NCI-H146 treated with DMSO at 0.1 percent for 48 hours (cell line): ENCODE measurements around the gene CHD1L.
"Not testable (repeated sequence)": the region's sequence is repeated elsewhere in the genome, so short reads cannot be mapped to it uniquely, and the experiment has no call there.

Experiments
- DNase-seq: peaks from one replicate; lab custom pipeline; 2025; ENCODE audit not compliant: unreplicated experiment; lab: John Stamatoyannopoulos, UW

CHD1L gene

DNA sequence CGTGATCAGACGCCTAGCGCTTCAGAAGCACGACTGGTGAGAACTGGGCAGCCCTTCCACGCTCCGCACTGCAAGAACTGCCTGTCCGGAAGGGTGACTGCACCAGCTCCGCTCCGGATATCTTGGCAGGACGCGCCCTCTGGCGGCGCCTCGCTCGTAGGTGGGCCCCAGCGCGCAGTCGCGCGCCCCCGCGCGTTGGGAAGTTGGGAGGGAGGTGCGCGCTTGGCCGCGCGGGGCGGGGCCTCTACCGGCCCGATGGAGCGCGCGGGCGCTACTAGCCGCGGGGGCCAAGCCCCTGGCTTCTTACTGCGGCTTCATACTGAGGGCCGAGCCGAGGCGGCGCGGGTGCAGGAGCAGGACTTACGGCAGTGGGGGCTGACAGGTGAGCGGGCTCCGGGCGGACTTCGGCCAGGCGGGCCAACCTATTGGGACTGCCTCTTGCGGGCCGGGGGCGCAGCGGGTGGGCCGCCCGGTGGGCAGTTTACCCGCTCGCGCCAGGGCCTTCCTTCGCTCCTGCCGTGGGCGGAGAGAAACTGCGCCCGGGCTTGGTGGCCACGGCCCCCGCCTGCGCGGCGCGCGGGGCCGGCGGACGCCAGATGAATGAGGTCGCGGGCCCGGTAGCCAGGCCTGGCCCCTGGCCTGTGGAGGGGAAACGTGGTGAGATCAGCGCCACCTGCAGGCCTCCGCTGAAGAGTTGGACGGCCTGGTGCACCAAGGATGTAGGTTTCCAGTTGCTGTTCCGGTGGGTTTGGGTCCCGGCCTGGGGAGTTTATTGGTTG, at the start of gene CHD1L:
Gene CHD1L (plus strand): TSS at position 236 of the 779 bp plus-strand sequence. CDS start 20 bp downstream, at position 256.
- peak; percentile 89 for DNase-seq

DNA sequence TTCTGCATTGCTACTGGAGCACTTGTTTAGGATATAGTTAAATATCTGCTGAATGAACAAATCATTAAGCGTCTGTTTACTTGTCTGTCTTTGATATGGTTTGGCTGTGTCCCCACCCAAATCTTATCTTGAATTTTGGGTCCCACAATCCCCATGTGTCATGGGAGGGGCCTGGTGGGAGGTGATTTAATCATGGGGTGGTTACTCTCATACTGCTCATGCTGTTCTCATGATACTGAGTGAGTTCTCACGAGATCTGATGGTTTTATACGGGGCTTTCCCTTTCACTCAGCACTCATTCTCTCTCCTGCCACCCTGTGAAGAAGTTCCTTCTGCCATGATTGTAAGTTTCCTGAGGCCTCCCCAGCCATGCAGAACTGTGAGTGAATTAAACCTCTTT, 45.2 kb upstream of the CHD1L start:
- DNase-seq, result not testable (repeated sequence)

DNA sequence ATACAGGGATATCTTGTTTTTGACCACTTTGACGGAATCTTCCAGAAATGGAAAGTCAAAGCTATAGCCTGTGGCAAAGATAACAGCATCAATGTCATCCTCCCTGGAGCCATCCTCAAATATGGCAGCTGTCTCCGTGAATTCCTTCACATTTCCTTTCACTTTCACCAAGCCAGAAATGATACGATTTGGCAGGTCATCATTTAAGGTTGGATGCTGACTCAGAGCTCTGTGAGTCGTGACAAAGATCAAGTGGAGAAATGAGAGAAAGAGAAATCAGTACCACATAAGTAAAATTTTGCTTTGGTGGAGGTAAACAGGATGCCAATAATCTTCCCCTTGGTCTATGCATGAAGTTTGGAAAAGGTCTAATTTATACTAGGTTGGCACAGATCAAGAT, 41.2 kb upstream of the CHD1L start:
- DNase-seq, result no peak

DNA sequence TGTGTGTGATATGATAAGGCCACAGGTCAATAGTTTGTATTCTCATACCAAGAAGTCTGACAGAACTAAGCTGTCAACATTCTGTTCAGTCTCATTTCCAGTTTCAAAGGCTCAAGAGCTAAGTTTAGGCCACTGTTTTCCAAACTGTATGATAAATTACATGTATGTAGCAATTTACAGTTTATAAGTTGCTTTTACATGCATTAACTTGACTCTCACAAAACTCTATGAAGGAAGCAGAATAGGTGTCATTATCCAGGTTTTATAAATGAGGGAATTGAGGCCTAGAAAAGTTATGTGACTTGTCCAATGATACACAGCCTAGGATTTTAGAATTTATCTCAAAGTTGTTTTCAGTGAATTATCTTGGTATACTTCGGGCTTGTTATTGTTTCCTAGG, 40.7 kb upstream of the CHD1L start:
- no peak for DNase-seq

DNA sequence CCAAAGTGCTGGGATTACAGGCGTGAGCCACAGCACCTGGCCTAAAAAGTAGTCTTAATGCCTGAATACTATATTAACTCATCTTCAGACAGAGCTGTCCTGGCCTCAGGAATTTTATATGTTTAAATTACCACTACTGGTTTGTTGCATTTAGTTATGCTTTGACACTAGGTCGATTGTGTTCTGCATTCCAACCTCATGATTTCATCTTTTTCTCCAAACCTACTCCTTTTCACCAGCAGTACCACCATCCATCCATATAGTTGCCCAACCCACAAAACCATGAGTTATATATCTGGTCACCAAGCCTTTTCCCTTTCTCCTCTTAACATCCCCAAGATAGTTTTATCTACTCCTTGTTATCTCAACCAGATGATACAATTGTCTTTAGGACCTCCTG, 39.9 kb upstream of the CHD1L start:
- DNase-seq, result no peak

DNA sequence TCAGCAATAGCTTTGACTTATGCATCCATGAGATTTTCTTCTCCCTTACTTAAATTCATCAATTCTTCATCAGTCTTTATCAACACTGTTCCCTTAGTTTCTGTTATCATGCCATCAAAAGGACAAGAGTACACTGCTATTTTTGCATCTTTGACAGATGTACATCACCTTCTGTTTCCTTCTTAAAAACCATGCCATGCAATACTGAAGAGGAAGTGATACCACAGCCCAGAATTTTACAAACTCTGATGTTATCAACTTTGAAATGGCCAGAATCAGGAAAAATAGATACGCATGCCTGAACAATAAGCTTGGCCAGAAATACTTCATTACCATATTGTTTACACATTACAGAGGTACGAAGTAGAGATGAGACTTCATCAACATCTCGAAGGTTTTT, 38.4 kb upstream of the CHD1L start:
- DNase-seq, result no peak

DNA sequence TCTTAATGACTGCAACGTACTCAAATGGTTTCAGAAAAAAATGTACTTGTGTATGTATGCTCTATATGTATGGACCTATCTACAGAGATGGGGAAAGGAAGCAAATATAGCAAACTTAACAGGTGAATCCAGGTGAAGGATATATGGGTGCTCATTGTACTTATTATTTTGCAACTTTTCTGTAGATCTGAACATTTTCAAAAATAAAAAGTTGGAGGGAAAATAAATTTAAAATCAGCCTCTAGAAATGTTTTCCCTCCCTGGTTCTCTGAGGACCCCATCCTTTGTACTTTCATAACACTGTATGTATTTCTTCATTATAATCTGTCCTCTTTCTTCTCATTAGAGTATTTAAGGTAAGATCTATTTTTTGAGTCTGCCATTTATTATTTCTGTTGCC, 35.3 kb upstream of the CHD1L start:
- DNase-seq, result no peak

DNA sequence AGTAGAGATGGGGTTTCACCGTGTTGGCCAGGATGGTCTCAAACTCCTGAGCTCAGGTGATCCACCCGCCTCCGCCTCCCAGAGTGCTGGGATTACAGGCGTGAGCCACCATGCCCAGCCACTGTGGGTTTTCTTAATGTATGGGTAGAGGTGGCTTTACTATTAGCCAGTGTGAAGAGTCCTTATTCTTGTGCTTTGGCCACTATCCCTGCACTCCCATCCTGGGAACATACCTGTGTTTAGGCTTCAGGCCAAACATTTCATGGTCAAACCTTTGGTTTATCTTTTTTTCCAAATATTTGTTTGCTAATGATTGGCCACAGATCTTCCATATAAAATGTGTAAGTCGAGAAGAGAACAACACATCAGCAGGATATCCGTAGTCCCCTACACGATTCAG, 33.9 kb upstream of the CHD1L start:
- no peak for DNase-seq

DNA sequence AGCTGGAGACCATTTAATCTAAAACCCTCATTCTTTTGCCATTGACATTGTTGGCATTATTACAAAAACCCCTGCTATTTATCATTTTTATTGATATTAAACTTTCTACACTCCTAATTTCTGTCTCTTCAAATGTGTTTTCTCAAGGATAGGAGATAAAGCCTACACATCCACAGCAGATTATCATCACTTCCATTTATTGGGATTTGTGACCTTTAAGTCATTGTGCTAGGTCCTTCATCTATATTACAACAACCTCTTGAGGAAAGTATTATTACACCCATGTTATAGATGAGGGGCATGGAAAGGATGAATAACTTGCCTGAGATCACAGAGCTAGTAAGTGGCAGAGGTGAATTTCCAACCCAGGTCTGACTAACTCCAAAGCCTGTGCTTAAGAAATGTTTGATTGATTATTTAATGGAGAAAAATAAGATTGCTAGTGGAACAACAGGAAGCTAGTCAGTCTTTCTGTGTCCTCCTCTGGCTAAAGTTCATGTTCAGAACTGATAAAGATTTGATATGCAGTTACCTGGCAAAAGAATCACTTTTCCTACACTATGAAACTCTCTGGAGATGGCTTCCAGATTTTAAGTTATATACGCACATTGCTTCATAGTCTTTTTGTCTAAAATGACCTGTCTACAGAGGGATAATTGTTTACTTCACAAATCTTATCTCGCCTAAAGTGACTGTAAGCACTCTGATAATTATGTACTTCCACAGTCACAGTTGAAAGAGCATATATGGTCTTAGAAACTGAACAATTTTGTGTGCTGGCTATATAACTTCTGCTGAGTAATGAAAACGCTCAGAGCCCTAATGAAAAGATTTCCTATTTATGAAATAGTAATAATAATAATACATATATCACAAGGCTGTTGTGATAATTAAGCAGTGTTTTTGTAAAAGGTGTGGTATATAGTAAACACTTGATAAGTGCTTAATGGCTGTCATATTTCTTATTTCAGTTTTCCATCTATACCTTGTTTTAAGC, 32.4 kb upstream of the CHD1L start:
- no peak for DNase-seq

DNA sequence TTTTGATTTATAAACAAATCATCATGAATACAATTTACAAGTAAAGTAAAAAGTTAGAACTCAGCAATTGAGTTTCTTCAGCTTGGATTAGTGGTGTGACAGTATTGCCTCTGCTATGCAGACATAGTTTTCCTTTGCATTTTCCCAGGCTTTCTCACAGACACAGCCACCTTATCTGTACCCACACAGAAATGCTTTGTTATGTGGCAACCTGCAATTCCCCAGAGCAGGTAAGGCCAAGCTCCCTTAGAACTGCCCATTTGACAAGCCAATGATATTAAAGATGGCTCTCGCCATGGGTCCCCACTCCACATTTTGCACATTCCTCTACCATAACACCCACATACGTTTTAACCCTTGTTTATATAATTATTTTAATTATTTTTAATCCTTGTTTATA, 31.5 kb upstream of the CHD1L start:
- no peak for DNase-seq

DNA sequence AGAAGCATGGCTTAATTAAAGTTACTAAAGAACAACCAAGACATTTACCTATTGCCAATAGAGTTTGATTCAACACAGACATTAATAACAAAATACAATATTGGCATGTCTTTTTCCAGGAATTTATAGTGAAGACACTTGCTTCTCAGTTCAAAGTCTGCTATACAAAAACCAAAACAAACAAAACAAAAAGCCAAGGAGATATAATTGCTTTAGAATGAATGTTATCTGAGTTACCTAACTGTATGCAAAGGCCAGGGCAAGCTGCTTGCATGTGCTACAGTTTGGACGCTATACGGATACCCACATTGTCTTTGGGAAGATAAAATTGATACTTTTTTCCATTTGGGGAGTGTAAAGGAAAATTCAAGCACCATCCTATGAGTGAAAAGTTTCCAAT, 30.9 kb upstream of the CHD1L start:
- no peak for DNase-seq

DNA sequence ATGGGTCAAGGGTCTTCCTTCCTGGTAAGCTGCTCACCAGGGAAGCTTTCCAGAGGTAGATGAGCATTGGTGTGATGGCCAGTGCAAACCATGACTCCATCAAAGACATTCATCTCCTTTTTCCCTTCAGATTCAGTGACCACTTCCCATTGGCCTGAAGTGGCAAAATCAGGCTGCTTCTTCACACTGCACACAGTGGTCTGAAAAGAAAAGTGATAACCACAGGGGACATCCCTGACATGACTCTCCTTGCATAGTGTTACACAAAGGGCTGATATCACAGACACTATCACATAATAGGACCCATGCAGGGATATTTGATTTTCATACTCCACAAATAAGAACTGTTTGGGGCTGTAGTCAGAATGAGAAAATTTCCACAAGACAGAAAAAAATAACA, 29.2 kb upstream of the CHD1L start:
- DNase-seq, result no peak

DNA sequence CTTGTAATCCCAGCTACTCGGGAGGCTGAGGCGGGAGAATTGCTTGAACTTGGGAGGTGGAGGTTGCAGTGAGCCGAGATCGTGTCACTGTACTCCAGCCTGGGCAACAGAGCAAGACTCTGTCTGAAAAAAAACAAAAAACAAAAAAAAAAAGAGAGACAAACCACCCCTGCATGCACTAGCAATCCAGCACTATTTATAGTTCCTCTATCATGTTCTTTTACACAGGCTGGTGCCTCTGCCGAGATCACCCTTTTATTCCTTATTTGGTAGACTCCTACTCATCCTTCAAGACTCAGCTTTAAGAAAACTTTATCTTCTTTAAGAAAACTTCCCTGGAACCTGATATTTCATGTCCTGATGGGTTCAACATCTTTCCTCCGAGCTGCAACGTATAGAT, 28.2 kb upstream of the CHD1L start:
- DNase-seq, result no peak

DNA sequence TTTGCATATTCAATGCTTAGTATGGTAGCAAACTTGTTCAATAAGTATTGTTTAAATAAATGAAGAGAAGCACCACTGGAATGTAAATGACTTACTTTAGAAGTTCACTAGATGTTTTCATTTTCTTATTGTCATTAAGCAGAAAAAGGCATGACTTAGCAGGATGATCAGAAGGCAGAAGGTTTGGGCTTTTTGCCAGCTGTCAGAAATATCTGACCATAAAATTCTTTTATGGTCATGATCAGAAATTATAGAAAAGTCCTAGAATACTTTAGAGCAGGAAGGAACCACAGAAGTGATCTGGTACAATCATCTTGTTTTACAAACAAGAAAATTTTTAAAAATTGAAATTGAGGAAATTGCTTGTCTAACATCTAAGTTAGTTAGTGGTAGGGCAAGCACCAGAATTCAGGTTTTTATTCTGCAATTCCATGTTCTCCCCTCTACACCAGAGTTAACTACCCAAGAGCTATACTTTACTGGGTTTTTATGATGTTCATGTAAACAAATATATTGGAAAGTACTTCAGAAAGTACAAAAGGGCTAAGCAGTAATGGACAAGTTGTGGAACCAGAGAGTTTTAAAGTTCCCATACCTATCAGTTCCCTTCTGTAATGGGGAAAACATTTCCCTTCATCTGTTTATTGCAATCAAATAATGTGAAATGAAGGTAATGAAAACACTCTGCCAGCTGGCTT, 27.5 kb upstream of the CHD1L start:
- no peak for DNase-seq

DNA sequence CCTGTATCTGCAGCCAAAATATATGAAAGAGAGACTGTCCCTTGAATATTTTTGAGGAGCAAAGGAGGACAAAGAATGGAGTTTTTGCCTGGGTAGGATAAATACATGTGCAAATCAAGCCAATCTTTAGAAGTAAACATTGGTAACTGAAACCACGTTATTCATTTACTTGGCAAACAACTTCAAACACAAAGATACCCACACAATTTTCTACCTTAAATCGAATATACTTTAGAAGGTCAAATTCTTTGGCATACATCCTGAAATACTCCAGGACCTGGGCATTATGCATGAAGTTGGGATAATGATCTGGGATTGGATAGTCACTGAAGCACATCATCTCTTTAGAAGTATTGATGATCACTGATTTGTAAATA, 27.0 kb upstream of the CHD1L start:
- no peak for DNase-seq

DNA sequence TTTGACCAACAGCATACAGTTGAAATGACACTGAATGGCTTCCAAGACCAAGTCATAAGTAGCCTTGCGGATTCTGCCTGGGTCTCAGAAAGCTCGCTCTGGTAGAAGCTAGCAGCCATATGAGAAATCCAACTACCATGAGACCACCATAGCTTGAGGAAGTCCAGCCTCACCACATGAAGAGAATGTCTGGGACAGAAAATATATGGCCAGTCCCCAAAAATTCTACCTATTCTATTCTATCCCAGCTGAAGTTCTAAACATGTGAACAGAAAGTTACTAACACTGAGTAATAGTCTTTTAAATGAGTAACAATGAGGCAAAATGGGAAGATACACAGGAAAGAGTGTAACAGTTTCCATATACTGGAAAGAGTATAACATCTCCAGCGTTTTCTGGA, 26.4 kb upstream of the CHD1L start:
- no peak for DNase-seq

DNA sequence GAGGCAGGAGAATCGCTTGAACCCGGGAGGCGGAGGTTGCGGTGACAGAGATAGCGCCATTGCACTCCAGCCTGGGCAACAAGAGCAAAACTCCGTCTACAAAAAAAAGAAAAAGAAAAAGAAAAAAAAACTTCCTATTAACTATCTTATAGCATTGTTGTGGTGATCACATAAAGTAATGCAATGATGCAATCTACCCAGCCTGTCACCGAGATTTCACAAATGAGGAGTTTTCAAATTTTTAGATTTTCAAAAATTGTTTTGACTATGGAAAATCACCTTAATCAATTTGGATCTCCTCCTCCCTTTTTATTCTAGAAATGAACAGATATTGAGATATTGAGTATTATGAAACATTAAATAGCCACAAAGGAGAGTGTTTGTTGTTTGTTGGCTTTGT, 25.3 kb upstream of the CHD1L start:
- no peak for DNase-seq

DNA sequence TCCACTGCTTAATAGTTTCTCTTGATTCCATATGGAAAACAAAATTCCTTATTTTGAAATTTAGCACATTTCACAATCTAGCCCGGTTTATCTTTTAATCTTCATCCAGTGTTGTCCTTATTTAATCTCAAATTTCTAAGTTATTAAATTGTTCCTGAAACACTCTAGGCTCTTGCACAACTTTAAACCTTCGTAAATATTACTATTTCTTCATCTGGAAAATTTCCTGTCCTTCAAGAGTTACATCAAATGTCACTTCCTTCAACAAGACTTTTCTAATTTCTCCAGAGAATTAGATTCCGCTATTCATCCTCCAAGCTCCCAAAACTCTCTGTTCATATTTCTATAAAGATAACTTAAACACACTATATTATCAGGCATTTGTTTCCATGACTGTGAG, 23.9 kb upstream of the CHD1L start:
- no peak for DNase-seq

DNA sequence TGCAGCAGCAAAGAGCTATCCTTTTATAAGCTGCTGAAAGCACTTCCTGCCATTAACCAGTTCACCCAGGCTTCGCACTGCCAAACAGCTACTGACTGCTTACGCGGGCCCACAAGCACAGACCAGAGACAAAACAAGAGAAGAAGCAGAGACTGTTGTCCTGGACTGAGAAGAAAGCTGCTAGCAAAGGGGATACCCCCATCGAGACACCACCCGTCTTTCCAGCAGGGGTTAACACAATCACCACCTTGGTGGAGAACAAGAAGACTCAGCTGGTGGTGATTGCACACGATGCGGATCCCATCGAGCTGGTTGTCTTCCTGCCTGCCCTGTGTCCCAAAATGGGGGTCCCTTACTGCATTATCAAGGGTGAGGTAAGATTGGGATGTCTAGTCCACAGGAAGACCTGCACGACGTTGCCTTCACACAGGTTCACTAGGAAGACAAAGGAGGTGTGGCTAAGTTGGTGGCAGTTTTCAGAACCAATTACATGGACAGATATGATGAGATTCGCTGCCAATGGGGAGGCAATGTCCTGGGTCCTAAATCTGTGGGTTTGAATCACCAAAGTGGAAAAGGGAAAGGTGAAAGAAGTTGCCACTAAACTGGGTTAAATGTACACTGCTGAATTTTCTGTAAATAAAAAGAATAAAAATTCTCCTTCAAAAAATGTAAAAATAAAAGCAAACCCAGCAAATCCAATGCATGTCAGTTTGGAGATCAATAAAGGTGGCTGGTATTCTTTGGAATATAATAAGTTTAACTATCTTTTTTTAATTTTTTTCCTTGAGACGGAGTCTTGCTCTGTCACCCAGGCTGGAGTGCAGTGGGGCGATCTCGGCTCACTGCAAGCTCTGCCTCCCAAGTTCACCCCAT, 18.5 kb upstream of the CHD1L start:
- peak; percentile 38 for DNase-seq

DNA sequence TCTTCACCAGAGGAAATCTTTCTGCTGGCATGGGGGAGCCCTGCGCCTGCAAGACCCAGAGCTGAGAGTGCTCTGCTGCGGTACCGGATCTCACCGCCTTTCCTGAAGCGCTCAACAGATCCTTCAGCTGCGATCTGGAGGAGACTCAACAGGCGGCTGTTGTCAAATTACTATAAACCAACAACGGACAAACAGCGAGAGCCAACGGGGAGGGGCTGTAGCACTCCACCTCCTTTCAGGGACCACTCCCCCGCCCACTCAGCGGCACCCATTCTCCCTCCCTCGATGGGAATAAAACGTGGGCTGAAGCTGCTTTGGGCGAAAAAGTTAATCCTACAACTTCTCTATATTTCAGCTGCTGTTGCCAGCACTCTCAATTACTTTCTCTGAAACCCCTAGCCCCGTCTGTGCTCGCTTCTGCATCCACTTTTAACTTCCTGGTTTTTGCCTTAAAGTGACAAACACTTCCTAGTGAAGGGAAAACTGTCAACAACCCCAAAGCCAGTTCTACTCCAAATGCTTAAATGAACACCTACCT, 17.2 kb upstream of the CHD1L start, which contains the start of gene FMO5:
Gene FMO5 (minus strand): TSS at position 147 of the 538 bp plus-strand sequence. CDS start 310 bp downstream, outside the sequence.
- DNase-seq, result peak; percentile 35
